ENCODE measurements around the gene RAD54L2. TPM values are rescaled to one million over a fixed set of nuclear protein-coding genes. Genes with fewer than 3 reads are reported as not detected.

RAD54L2 gene
- total RNA-seq, 2 donors from 2014 or later, result 15.8 to 25.7 TPM

GRCh38 chr3:51568996-51569395 lies 30.5 kb downstream of the RAD54L2 start:
- Histone ChIP-seq H3K9me3 (no peaks in the 10 kb centered on the region), H3K27me3 (no peaks in the 10 kb centered on the region), H3K36me3 (replicated peaks in 1 of 2; ENCODE audit: insufficient read depth in 1 of 2, low read depth in 2 of 2) (no peaks in the 10 kb centered on the region), H3K4me3 (no peak overlapping the region), H3K27ac (no peak overlapping the region), H3K4me1 (peaks cover 13% of the 10 kb centered on the region)
- ATAC-seq (no peak), DNase-seq (no peak)
- no peak for TF ChIP-seq CTCF (IDR thresholded peaks at IDR 0.05)
- TF ChIP-seq POLR2A (IDR thresholded peaks at IDR 0.05), result no peak
- intact Hi-C loops (cut with DNase I), result no loop called here

- no peak overlapping the region for H3K27ac ChIP-seq
- 95 to 98% methylated on average over 1 to 4 of the region's 4 CpGs for WGBS, 2 donors
- no peak for DNase-seq
- TF ChIP-seq POLR2A (IDR thresholded peaks at IDR 0.05), result no peak
- no peak for TF ChIP-seq CTCF (IDR thresholded peaks at IDR 0.05)
- H3K27me3 ChIP-seq, result no peaks in the 10 kb centered on the region
- H3K36me3 ChIP-seq (replicated peaks in 1 of 2; ENCODE audit: insufficient read depth in 1 of 2, low read depth in 2 of 2), result no peaks in the 10 kb centered on the region
- H3K4me3 ChIP-seq, result no peak overlapping the region
- no peak for ATAC-seq
- intact Hi-C loops (cut with DNase I), result no loop called here
- H3K4me1 ChIP-seq, result peaks cover 5% of the 10 kb centered on the region
- H3K9me3 ChIP-seq, result no peaks in the 10 kb centered on the region
Measured at GRCh38 chr3:51578238-51578637, 39.7 kb downstream of the RAD54L2 start.

GRCh38 chr3:51580418-51580817 lies 41.9 kb downstream of the RAD54L2 start:
- no peak for ATAC-seq
- no peak overlapping the region for H3K27ac ChIP-seq
- 93 to 97% methylated on average over 2 of the region's 2 CpGs for WGBS, 2 donors
- intact Hi-C loops (cut with DNase I), result no loop called here
- DNase-seq, result no peak
- no peak overlapping the region for H3K4me3 ChIP-seq
- peaks cover 11% of the 10 kb centered on the region for H3K4me1 ChIP-seq
- H3K27me3 ChIP-seq, result no peaks in the 10 kb centered on the region
- no peaks in the 10 kb centered on the region for H3K36me3 ChIP-seq (replicated peaks in 1 of 2; ENCODE audit: insufficient read depth in 1 of 2, low read depth in 2 of 2)
- TF ChIP-seq CTCF (IDR thresholded peaks at IDR 0.05) (no peak), POLR2A (IDR thresholded peaks at IDR 0.05) (no peak)
- H3K9me3 ChIP-seq, result no peaks in the 10 kb centered on the region

- no peak for DNase-seq
- no peak overlapping the region for H3K27ac ChIP-seq
- WGBS, 2 donors, result 94 to 100% methylated on average over 4 of the region's 4 CpGs
- H3K4me1 ChIP-seq, result peaks cover 13% of the 10 kb centered on the region
- no peak for TF ChIP-seq POLR2A (IDR thresholded peaks at IDR 0.05)
- no peak for TF ChIP-seq CTCF (IDR thresholded peaks at IDR 0.05)
- intact Hi-C loops (cut with DNase I), result no loop called here
- H3K4me3 ChIP-seq, result no peak overlapping the region
- no peaks in the 10 kb centered on the region for H3K36me3 ChIP-seq (replicated peaks in 1 of 2; ENCODE audit: insufficient read depth in 1 of 2, low read depth in 2 of 2)
- no peaks in the 10 kb centered on the region for H3K9me3 ChIP-seq
- no peaks in the 10 kb centered on the region for H3K27me3 ChIP-seq
- no peak for ATAC-seq
Measured at GRCh38 chr3:51581524-51581923, 43.0 kb downstream of the RAD54L2 start.

GRCh38 chr3:51585197-51585596 lies 46.7 kb downstream of the RAD54L2 start:
- no peaks in the 10 kb centered on the region for H3K9me3 ChIP-seq
- H3K36me3 ChIP-seq (replicated peaks in 1 of 2; ENCODE audit: insufficient read depth in 1 of 2, low read depth in 2 of 2), result no peaks in the 10 kb centered on the region
- WGBS, 2 donors, result 59 to 70% methylated on average over 4 of the region's 4 CpGs
- H3K4me3 ChIP-seq, result no peak overlapping the region
- intact Hi-C loops (cut with DNase I), result no loop called here
- H3K27me3 ChIP-seq, result no peaks in the 10 kb centered on the region
- TF ChIP-seq POLR2A (IDR thresholded peaks at IDR 0.05) (no peak), CTCF (IDR thresholded peaks at IDR 0.05) (no peak)
- DNase-seq (no peak), ATAC-seq (no peak)
- peaks cover 8% of the 10 kb centered on the region for H3K4me1 ChIP-seq
- H3K27ac ChIP-seq, result no peak overlapping the region
